Astrocyte (in vitro differentiated cells and primary cell): Measurements from ENCODE around the gene CCAR1.

ENCODE experiments used
- EZH2 ChIP-seq: IDR thresholded peaks from 2 replicates; pipeline ENCODE4 v1.6.1; 2012; ENCODE audit warnings: mild to moderate bottlenecking, low read length, inconsistent platforms; ENCODE audit not compliant: insufficient read depth
- TF ChIP-seq, protein P1 (sequence below): IDR thresholded peaks from 2 replicates; pipeline ENCODE4 v1.5.1; 2011; ENCODE audit warnings: low read depth, mild to moderate bottlenecking, inconsistent platforms, low read length, moderate library complexity; ENCODE audit not compliant: insufficient read depth

- TF ChIP-seq EZH2: no peak
- TF ChIP-seq, protein P1, sequence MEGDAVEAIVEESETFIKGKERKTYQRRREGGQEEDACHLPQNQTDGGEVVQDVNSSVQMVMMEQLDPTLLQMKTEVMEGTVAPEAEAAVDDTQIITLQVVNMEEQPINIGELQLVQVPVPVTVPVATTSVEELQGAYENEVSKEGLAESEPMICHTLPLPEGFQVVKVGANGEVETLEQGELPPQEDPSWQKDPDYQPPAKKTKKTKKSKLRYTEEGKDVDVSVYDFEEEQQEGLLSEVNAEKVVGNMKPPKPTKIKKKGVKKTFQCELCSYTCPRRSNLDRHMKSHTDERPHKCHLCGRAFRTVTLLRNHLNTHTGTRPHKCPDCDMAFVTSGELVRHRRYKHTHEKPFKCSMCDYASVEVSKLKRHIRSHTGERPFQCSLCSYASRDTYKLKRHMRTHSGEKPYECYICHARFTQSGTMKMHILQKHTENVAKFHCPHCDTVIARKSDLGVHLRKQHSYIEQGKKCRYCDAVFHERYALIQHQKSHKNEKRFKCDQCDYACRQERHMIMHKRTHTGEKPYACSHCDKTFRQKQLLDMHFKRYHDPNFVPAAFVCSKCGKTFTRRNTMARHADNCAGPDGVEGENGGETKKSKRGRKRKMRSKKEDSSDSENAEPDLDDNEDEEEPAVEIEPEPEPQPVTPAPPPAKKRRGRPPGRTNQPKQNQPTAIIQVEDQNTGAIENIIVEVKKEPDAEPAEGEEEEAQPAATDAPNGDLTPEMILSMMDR: no peak
Measured at GRCh38 chr10:68759223-68759863, 38.3 kb downstream of the CCAR1 start.
